ENCODE data around the gene TMEM135.

GRCh38 chr11:87260811-87261210 is 223.1 kb downstream of the TMEM135 start:
- TF ChIP-seq, protein P1, sequence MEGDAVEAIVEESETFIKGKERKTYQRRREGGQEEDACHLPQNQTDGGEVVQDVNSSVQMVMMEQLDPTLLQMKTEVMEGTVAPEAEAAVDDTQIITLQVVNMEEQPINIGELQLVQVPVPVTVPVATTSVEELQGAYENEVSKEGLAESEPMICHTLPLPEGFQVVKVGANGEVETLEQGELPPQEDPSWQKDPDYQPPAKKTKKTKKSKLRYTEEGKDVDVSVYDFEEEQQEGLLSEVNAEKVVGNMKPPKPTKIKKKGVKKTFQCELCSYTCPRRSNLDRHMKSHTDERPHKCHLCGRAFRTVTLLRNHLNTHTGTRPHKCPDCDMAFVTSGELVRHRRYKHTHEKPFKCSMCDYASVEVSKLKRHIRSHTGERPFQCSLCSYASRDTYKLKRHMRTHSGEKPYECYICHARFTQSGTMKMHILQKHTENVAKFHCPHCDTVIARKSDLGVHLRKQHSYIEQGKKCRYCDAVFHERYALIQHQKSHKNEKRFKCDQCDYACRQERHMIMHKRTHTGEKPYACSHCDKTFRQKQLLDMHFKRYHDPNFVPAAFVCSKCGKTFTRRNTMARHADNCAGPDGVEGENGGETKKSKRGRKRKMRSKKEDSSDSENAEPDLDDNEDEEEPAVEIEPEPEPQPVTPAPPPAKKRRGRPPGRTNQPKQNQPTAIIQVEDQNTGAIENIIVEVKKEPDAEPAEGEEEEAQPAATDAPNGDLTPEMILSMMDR (IDR thresholded peaks at IDR 0.05; ENCODE audit: insufficient read depth, low read depth, low read length): no peak
- no peak for TF ChIP-seq EZH2 (IDR thresholded peaks at IDR 0.05; ENCODE audit: insufficient read depth, low read length)
